GM18519 (cell line): ENCODE measurements around the gene BIK.
A peak's percentile ranks its signal among the peaks of the same experiment; 100 is the strongest.
"Not testable (repeated sequence)": the region's sequence is repeated elsewhere in the genome, so short reads cannot be mapped to it uniquely, and the experiment has no call there.

Experiments used
- ATAC-seq: cut with Tn5 transposase; IDR thresholded peaks from one replicate; pipeline ENCODE4 v1.9.1; 2021; ENCODE audit warnings: mild to moderate bottlenecking, moderate library complexity; ENCODE audit not compliant: unreplicated experiment, low FRiP score

BIK gene

GRCh38 chr22:43133401-43133800 lies 22.9 kb downstream of the BIK start:
- no peak for ATAC-seq

GRCh38 chr22:43134553-43134952 lies 24.0 kb downstream of the BIK start:
- ATAC-seq = no peak

- ATAC-seq = no peak
These were observed 25.0 kb downstream of the BIK start for GRCh38 chr22:43135565-43135964.

GRCh38 chr22:43136255-43136654 lies 25.7 kb downstream of the BIK start:
- no peak for ATAC-seq

- ATAC-seq = no peak
These were observed 26.3 kb downstream of the BIK start for GRCh38 chr22:43136801-43137200.

GRCh38 chr22:43142880-43143562 lies 32.5 kb downstream of the BIK start, which contains the start of gene MCAT:
TSS of gene MCAT (minus strand) at chr22:43143398. CDS start at chr22:43143348, 50 bp downstream.
- ATAC-seq = peak; percentile 53

GRCh38 chr22:43144949-43145348 lies 34.4 kb downstream of the BIK start:
- ATAC-seq = no peak

- not testable (repeated sequence) for ATAC-seq
These were observed 34.8 kb downstream of the BIK start for GRCh38 chr22:43145371-43145770.

- not testable (repeated sequence) for ATAC-seq
These were observed 35.8 kb downstream of the BIK start for GRCh38 chr22:43146332-43146731.

- no peak for ATAC-seq
These were observed 37.3 kb downstream of the BIK start for GRCh38 chr22:43147821-43148220.

- no peak for ATAC-seq
These were observed 38.0 kb downstream of the BIK start for GRCh38 chr22:43148581-43148980.

GRCh38 chr22:43150731-43151206 lies 40.2 kb downstream of the BIK start:
- ATAC-seq = no peak

- ATAC-seq = no peak
These were observed 40.9 kb downstream of the BIK start, which contains the start of gene TSPO for GRCh38 chr22:43151251-43152002. TSS of gene TSPO (plus strand) at chr22:43151559. CDS start at chr22:43159239, 7,680 bp downstream.

- ATAC-seq = no peak
These were observed 41.4 kb downstream of the BIK start for GRCh38 chr22:43152003-43152356.

GRCh38 chr22:43152357-43153071 lies 42.0 kb downstream of the BIK start:
- no peak for ATAC-seq

GRCh38 chr22:43153899-43154298 lies 43.3 kb downstream of the BIK start:
- no peak for ATAC-seq

GRCh38 chr22:43154887-43155536 lies 44.5 kb downstream of the BIK start:
- no peak for ATAC-seq

GRCh38 chr22:43155789-43156188 lies 45.2 kb downstream of the BIK start:
- no peak for ATAC-seq

GRCh38 chr22:43156413-43156812 lies 45.9 kb downstream of the BIK start:
- ATAC-seq = no peak

- ATAC-seq = no peak
These were observed 47.5 kb downstream of the BIK start for GRCh38 chr22:43157874-43158546.
